Fibroblast of villous mesenchyme (primary cell): ENCODE data around the gene TLCD2. TPM values are rescaled to one million over a fixed set of nuclear protein-coding genes. Genes with fewer than 3 reads are reported as not detected.
"Not testable (repeated sequence)": the region's sequence is repeated elsewhere in the genome, so short reads cannot be mapped to it uniquely, and the experiment has no call there.

Source experiments
- DNase-seq: peaks from one replicate; pipeline ENCODE4 v3.0.0-alpha.2; 2010; ENCODE audit warnings: low read depth
- H3K4me3 ChIP-seq: 2 replicates; pipeline ENCODE4 v1.5.1; 2011; ENCODE audit warnings: low read depth, mild to moderate bottlenecking, low read length
- total RNA-seq: library from RNA; depleted of rRNA; stranded (reverse); fragments of >200 nt; gene quantifications from 2 replicates; pipeline ENCODE4 v1.2.3, GENCODE V29; 2012
- TF ChIP-seq, protein P1 (sequence below): IDR thresholded peaks from 2 replicates; pipeline ENCODE4 v1.5.1; 2012; ENCODE audit warnings: low read depth, mild to moderate bottlenecking, low read length; ENCODE audit not compliant: insufficient read depth

Gene TLCD2
- total RNA-seq, 1 donor, result 3.9 TPM

DNA sequence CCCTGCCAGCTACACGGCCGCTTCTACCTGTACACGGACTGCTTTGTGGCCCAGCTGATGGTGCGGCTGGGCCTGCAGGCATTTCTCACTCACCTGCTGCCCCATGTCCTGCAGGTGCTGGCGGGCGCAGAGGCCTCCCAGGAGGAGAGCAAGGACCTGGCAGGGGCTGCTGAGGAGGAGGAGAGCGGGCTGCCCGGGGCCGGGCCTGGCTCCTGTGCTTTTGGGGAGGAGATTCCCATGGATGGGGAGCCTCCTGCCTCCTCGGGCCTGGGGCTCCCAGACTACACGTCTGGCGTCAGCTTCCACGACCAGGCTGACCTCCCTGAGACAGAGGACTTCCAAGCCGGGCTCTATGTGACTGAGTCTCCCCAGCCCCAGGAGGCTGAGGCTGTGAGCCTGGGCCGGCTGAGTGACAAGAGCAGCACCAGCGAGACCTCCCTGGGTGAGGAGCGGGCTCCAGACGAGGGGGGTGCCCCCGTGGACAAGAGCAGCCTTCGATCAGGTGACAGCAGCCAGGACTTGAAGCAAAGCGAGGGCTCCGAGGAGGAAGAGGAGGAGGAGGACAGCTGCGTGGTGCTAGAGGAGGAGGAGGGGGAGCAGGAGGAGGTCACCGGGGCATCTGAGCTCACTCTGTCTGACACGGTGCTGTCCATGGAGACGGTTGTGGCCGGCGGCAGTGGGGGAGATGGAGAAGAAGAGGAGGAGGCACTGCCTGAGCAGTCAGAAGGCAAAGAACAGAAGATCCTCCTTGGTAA lies 17.9 kb upstream of the TLCD2 start:
- no peak for DNase-seq
- no peak overlapping the region for H3K4me3 ChIP-seq
- TF ChIP-seq, protein P1, sequence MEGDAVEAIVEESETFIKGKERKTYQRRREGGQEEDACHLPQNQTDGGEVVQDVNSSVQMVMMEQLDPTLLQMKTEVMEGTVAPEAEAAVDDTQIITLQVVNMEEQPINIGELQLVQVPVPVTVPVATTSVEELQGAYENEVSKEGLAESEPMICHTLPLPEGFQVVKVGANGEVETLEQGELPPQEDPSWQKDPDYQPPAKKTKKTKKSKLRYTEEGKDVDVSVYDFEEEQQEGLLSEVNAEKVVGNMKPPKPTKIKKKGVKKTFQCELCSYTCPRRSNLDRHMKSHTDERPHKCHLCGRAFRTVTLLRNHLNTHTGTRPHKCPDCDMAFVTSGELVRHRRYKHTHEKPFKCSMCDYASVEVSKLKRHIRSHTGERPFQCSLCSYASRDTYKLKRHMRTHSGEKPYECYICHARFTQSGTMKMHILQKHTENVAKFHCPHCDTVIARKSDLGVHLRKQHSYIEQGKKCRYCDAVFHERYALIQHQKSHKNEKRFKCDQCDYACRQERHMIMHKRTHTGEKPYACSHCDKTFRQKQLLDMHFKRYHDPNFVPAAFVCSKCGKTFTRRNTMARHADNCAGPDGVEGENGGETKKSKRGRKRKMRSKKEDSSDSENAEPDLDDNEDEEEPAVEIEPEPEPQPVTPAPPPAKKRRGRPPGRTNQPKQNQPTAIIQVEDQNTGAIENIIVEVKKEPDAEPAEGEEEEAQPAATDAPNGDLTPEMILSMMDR, result no peak

DNA sequence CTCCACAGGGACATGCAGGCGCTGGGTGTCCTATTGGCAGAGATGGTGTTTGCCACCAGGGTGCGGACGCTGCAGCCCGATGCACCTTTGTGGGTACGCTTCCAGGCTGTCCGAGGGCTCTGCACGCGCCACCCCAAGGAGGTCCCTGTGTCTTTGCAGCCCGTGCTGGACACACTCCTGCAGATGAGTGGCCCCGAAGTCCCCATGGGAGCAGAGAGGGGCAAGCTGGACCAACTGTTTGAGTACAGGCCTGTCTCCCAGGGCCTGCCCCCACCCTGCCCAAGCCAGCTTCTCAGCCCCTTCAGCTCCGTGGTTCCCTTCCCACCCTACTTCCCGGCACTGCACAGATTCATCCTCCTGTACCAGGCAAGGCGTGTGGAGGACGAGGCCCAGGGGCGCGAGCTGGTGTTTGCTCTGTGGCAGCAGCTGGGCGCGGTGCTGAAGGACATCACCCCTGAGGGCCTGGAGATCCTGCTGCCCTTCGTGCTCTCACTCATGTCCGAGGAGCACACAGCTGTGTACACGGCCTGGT lies 17.1 kb upstream of the TLCD2 start:
- no peak overlapping the region for H3K4me3 ChIP-seq
- DNase-seq, result no peak
- TF ChIP-seq, protein P1, result no peak

DNA sequence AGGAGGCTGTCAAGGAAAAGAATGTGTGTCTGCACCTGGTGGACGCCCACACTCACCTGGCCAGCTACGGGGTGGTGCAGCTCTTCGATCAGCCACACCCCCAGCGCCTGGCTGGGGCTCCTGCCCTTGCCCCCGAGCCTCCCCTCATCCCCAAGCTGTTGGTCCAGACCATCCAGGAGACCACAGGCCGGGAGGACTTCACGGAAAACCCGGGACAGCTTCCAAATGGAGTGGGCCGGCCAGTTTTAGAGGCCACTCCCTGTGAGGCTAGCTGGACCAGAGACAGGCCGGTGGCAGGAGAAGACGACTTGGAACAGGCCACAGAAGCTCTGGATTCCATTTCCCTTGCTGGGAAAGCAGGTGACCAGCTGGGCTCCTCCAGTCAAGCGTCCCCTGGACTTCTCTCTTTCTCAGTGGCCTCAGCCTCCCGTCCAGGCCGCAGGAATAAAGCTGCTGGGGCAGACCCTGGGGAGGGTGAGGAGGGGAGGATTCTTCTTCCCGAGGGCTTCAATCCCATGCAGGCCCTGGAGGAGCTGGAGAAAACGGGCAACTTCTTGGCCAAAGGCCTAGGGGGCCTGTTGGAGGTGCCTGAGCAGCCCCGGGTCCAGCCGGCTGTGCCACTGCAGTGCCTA lies 16.6 kb upstream of the TLCD2 start:
- TF ChIP-seq, protein P1, result no peak
- H3K4me3 ChIP-seq, result no peak overlapping the region
- DNase-seq, result no peak

DNA sequence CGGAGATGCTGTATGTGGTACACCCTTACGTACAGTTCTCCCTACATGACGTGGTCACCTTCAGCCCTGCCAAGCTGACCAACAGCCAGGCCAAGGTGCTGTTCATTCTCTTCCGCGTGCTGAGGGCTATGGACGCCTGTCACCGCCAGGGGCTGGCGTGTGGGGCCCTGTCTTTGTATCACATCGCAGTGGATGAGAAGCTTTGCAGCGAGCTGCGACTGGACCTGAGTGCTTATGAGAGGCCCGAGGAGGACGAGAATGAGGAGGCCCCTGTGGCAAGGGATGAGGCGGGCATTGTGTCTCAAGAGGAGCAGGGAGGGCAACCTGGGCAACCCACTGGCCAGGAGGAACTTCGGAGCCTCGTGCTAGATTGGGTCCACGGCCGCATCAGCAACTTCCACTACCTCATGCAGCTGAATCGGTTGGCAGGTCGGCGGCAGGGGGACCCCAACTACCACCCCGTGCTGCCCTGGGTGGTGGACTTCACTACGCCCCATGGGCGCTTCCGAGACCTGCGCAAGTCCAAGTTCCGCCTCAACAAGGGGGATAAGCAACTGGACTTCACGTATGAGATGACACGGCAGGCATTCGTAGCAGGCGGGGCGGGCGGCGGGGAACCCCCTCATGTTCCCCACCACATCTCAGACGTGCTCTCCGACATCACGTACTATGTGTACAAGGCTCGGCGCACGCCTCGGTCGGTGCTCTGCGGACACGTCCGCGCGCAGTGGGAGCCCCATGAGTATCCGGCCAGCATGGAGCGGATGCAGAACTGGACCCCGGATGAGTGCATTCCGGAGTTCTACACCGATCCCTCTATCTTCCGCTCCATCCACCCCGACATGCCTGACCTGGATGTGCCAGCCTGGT lies 15.7 kb upstream of the TLCD2 start:
- peak overlapping the region; percentile 68 for H3K4me3 ChIP-seq
- DNase-seq, result no peak
- TF ChIP-seq, protein P1, result no peak

DNA sequence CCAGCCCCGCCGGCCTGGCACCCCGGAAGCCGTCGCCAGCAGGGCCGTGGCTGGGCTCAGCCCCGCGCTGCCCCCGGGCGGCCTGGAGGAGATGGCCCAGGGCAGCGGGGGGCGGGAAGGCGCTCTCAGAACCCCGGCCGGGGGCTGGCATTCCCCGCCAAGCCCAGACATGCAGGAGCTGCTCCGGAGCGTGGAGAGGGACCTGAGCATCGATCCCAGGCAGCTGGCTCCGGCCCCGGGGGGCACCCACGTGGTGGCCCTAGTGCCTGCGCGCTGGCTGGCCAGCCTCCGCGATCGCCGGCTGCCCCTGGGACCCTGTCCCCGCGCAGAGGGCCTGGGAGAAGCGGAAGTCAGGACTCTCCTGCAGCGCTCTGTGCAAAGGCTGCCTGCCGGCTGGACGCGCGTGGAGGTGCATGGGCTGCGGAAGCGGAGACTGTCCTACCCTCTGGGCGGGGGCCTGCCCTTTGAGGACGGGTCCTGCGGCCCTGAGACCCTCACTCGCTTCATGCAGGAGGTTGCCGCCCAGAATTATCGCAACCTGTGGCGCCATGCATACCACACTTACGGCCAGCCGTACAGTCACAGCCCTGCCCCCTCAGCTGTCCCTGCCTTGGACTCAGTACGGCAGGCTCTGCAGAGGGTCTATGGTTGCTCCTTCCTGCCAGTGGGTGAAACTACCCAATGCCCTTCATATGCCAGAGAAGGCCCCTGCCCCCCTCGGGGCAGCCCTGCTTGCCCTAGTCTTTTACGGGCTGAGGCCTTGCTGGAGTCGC lies 14.9 kb upstream of the TLCD2 start:
- H3K4me3 ChIP-seq, result peak overlapping the region; percentile 68
- TF ChIP-seq, protein P1, result no peak
- DNase-seq, result no peak

DNA sequence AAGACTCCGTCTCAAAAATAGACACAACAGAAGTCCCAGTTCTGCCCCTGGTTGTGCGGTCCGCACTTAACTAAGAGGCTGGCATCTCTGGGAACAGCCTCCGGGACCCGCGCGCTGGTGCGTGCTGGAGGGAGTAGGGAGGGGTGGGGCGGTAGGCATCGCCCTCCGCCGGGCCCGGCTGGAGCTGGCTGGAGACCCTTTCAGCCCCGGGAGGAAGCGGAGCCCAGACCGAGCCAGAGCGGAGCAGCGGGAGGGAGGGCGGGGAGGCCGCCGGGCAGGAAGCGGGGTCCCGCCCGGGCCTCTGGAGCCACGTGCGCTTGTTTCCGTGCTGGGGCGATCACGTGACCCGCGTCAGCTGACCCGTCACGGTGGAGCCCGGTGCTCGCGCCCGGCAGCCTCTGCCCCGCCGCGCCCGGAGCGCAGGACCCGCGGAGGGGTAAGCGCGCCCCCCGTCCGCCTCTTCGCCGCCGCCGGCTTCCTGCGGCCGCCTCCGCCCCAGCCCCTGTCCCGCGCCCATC lies 14.2 kb upstream of the TLCD2 start, which contains the start of gene WDR81:
Gene WDR81 (plus strand): TSS at position 354 of the 518 bp plus-strand sequence. CDS start 256 bp downstream, outside the sequence.
- TF ChIP-seq, protein P1, result no peak
- peak; percentile 89 for DNase-seq
- peak within 1 kb of the TSS; percentile 68 for H3K4me3 ChIP-seq

DNA sequence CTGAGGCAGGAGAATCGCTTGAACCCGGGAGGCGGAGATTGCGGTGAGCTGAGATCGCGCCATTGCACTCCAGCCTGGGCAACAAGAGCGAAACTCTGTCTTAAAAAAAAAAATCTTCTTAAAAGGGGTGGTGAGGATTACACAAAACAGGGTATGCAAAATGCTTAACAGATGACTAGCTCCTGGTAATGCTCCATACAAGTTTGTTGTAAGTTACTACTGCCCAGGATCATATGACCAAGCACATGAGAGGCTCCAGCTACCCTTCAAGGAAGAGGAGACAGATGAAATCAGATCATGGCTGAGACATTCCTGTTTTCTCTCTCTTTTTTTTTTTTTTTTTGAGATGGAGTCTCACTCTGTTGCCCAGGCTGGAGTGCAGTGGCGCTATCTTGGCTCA lies 11.8 kb upstream of the TLCD2 start:
- not testable (repeated sequence) for H3K4me3 ChIP-seq
- peak; percentile 77 for DNase-seq
